Astrocyte (in vitro differentiated cells and primary cell): ENCODE measurements around the gene TMEM259.

Source experiments
- CTCF ChIP-seq: IDR thresholded peaks from 2 replicates; pipeline ENCODE4 v1.5.1; 2011; ENCODE audit warnings: low read depth, mild to moderate bottlenecking, inconsistent platforms, low read length, moderate library complexity; ENCODE audit not compliant: insufficient read depth
- EZH2 ChIP-seq: IDR thresholded peaks from 2 replicates; pipeline ENCODE4 v1.6.1; 2012; ENCODE audit warnings: mild to moderate bottlenecking, low read length, inconsistent platforms; ENCODE audit not compliant: insufficient read depth

GRCh38 chr19:1016647-1017114 lies 4.2 kb downstream of the TMEM259 start:
- TF ChIP-seq CTCF (no peak), EZH2 (no peak)
